SH-SY5Y (cell line): ENCODE data around the gene BOK.

ENCODE experiments used
- GATA2 ChIP-seq: IDR thresholded peaks from 2 replicates; pipeline ENCODE4 v1.6.1; 2011; ENCODE audit warnings: mild to moderate bottlenecking, low read depth, low read length
- GATA3 ChIP-seq: IDR thresholded peaks from 2 replicates; pipeline ENCODE4 v1.6.1; 2011; ENCODE audit warnings: low read depth, mild to moderate bottlenecking, low read length, moderate library complexity

GRCh38 chr2:241566468-241566867, 7.9 kb downstream of the BOK start:
- TF ChIP-seq GATA3 (no peak), GATA2 (no peak)
